GM12801 (cell line): Measurements from ENCODE around the gene FAM167B.

ENCODE experiments used
- CTCF ChIP-seq: IDR thresholded peaks from one replicate; pipeline ENCODE4 v1.5.1; 2011; ENCODE audit warnings: control low read depth; ENCODE audit not compliant: insufficient read length; ENCODE audit errors: extremely low read depth

The FAM167B gene

GRCh38 chr1:32257227-32257508 lies 10.1 kb downstream of the FAM167B start:
- no peak for TF ChIP-seq CTCF

GRCh38 chr1:32263744-32264143 lies 16.7 kb downstream of the FAM167B start:
- no peak for TF ChIP-seq CTCF

GRCh38 chr1:32265846-32266245 lies 18.8 kb downstream of the FAM167B start:
- no peak for TF ChIP-seq CTCF

- no peak for TF ChIP-seq CTCF
Observed at GRCh38 chr1:32266921-32267591, 20.0 kb downstream of the FAM167B start.

- TF ChIP-seq CTCF: no peak
Observed at GRCh38 chr1:32269744-32270143, 22.7 kb downstream of the FAM167B start.

- TF ChIP-seq CTCF: no peak
Observed at GRCh38 chr1:32272557-32273390, 25.8 kb downstream of the FAM167B start.

- TF ChIP-seq CTCF: no peak
Observed at GRCh38 chr1:32273391-32274208, 26.6 kb downstream of the FAM167B start.
